ENCODE results near the gene CDKN2C.

DNA sequence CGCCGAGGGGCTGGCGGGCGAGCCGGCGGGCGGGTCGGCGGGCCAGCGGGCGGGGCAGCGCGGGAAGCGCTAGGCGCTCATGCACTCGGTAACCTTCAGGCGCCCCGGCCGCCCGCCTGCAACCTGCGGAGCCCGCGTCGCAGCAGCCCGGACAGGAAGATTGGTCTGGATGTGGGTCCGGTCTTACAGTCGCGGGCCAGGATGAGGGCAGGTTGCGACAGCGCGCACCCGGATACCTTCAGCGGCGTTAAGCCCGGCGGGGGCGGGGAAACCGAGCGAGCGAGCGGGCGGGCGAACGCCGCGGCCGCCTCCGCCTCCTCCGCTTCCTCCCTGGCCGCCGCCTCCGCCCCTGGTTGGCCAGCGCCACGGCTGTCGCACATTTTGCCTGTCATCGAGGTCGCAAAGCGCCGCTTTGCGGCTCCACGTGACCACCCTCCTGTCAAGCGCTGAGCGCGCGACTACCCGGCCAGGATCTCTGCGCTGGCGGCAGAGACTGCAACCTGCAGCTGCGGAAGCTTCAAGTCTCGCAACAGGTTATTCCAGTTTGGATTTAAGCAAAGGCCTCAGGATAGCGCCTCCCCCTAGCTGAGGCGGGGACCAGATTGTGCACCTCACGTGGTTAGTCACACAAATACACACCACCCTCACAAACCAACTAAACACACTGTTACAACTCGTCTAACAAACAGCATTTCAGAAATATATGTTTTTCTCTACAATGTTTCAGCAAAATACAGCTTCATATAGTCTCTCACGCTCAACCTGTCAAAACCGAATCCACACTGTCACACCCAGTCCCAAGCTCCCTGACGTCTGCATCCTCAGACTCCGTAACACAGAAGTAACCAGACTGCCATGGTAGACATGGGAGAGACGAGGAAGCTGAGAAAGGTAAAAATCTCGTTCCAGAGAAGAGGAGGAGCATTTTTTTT, 9.9 kb upstream of the CDKN2C start, which contains the start of gene FAF1:
- TF ChIP-seq, protein P1, sequence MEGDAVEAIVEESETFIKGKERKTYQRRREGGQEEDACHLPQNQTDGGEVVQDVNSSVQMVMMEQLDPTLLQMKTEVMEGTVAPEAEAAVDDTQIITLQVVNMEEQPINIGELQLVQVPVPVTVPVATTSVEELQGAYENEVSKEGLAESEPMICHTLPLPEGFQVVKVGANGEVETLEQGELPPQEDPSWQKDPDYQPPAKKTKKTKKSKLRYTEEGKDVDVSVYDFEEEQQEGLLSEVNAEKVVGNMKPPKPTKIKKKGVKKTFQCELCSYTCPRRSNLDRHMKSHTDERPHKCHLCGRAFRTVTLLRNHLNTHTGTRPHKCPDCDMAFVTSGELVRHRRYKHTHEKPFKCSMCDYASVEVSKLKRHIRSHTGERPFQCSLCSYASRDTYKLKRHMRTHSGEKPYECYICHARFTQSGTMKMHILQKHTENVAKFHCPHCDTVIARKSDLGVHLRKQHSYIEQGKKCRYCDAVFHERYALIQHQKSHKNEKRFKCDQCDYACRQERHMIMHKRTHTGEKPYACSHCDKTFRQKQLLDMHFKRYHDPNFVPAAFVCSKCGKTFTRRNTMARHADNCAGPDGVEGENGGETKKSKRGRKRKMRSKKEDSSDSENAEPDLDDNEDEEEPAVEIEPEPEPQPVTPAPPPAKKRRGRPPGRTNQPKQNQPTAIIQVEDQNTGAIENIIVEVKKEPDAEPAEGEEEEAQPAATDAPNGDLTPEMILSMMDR (IDR thresholded peaks at IDR 0.05), result no peak
- TF ChIP-seq POLR2AphosphoS5 (IDR thresholded peaks at IDR 0.05; ENCODE audit: low read depth, low read length) (peak; percentile 93), REST (IDR thresholded peaks at IDR 0.05; ENCODE audit: insufficient read depth in 1 of 2, low read depth in 2 of 2, low read length in 1 of 2) (peak in 1 of 2 experiments; percentile 63; a peak in 2 of 4 replicates)

Measured in Panc1 (cell line).